Endothelial cell of umbilical vein (primary cell): ENCODE measurements around the gene TTLL11. TPM values are rescaled to one million over a fixed set of nuclear protein-coding genes. Genes with fewer than 3 reads are reported as not detected.

Experiments
- BruUV-seq: library from RNA; stranded (reverse); fragments of 400-500 nt; replicated peaks from 2 replicates; lab custom pipeline; 2021; lab: Mats Ljungman, UMichigan
- CTCF ChIA-PET: fragments of 300-600, 350-600 bp; sonication (Branson Sonifier 250); formaldehyde crosslinking; loops from one replicate; lab custom pipeline; 2021; ENCODE audit warnings: antibody characterized with exemption, inconsistent platforms; lab: Charles Lee
- POLR2A ChIA-PET: fragments of 300-600, 350-600 bp; sonication (Branson Sonifier 250); formaldehyde crosslinking; loops from one replicate; lab custom pipeline; 2021; ENCODE audit warnings: antibody characterized with exemption, inconsistent platforms; lab: Charles Lee
- DNase-seq: peaks from one replicate; pipeline ENCODE4 v3.0.0-alpha.2; 2011; ENCODE audit warnings: low read depth, low spot score
- FAIRE-seq: peaks from 2 replicates; lab custom pipeline; 2011; peaks lifted over from hg19 to GRCh38; lab: Jason Lieb, UNC
- H2AFZ ChIP-seq: 2 replicates; pipeline ENCODE4 v1.6.0; 2012; ENCODE audit warnings: low read depth, low read length, control low read depth, inconsistent platforms
- H3K27ac ChIP-seq: 2 replicates; pipeline ENCODE4 v1.5.1; 2011; ENCODE audit warnings: low read depth, mild to moderate bottlenecking, control low read depth, low read length, moderate library complexity; ENCODE audit not compliant: insufficient read depth
- H3K27me3 ChIP-seq, 2 experiments: 2 replicates each; pipeline versions ENCODE4 v1.6.0 to v1.6.1; 2011; ENCODE audit warnings: low read length in 2 of 2, mixed read lengths in 1 of 2; ENCODE audit not compliant: control insufficient read depth in 2 of 2, insufficient read depth in 2 of 2
- H3K36me3 ChIP-seq, 2 experiments: 2 replicates in 1 of 2; 3 replicates in 1 of 2; pipeline ENCODE4 v1.5.1; 2011; ENCODE audit warnings: low read length in 2 of 2, mild to moderate bottlenecking in 1 of 2, moderate library complexity in 1 of 2; ENCODE audit not compliant: control insufficient read depth in 2 of 2, insufficient read depth in 2 of 2; ENCODE audit errors: extremely low read depth in 1 of 2
- H3K4me1 ChIP-seq: 3 replicates; pipeline ENCODE4 v1.5.1; 2011; ENCODE audit warnings: mild to moderate bottlenecking, low read length; ENCODE audit not compliant: control insufficient read depth, insufficient read depth; ENCODE audit errors: extremely low read depth
- H3K4me2 ChIP-seq: 2 replicates; pipeline ENCODE4 v1.6.1; 2011; ENCODE audit warnings: low read length, control low read depth, mixed read lengths; ENCODE audit not compliant: insufficient read depth
- H3K4me3 ChIP-seq, 3 experiments: fragments of 200-600 bp in 1 of 3; sonication (generic), shearing (Covaris generic) in 1 of 3; replicated peaks in 1 of 3; 2 replicates each; pipeline ENCODE4 v1.5.1; 2011 to 2016; ENCODE audit warnings: control low read depth in 3 of 3, low read length in 3 of 3, mild to moderate bottlenecking in 2 of 3, inconsistent platforms in 1 of 3, low read depth in 1 of 3, moderate library complexity in 1 of 3; ENCODE audit not compliant: insufficient read depth in 1 of 3
- H3K79me2 ChIP-seq: 2 replicates; pipeline ENCODE4 v1.6.0; 2012; ENCODE audit warnings: low read length, inconsistent platforms; ENCODE audit not compliant: control insufficient read depth, insufficient read depth
- H3K9ac ChIP-seq: replicated peaks from 2 replicates; pipeline ENCODE3; 2011; ENCODE audit warnings: low read length, control low read depth; ENCODE audit not compliant: insufficient read depth; ENCODE audit errors: extremely low read depth
- H3K9me1 ChIP-seq: replicated peaks from 3 replicates; pipeline ENCODE4 v1.6.0; 2011; ENCODE audit warnings: mild to moderate bottlenecking, low read length; ENCODE audit not compliant: control insufficient read depth, insufficient read depth; ENCODE audit errors: extremely low read depth
- H3K9me3 ChIP-seq: replicated peaks from 2 replicates; pipeline ENCODE4 v1.5.1; 2012; ENCODE audit warnings: low read length, inconsistent platforms; ENCODE audit not compliant: control insufficient read depth, insufficient read depth
- H4K20me1 ChIP-seq: replicated peaks from 2 replicates; pipeline ENCODE3; 2011; ENCODE audit warnings: mild to moderate bottlenecking, low read length; ENCODE audit not compliant: control insufficient read depth, insufficient read depth; ENCODE audit errors: extremely low read depth
- EZH2 ChIP-seq: IDR thresholded peaks from 2 replicates; pipeline ENCODE4 v1.6.1; 2012; ENCODE audit warnings: borderline replicate concordance, low read depth, mild to moderate bottlenecking, moderate library complexity, low read length, inconsistent platforms; ENCODE audit not compliant: severe bottlenecking
- FOS ChIP-seq: IDR thresholded peaks from 2 replicates; pipeline ENCODE4 v1.6.1; 2011; ENCODE audit warnings: mild to moderate bottlenecking, low read length, moderate library complexity, borderline replicate concordance; ENCODE audit not compliant: insufficient read depth
- GATA2 ChIP-seq: IDR thresholded peaks from 2 replicates; pipeline ENCODE4 v1.7.0; 2011; ENCODE audit warnings: low read depth, mild to moderate bottlenecking, moderate library complexity, mixed read lengths, low read length; ENCODE audit not compliant: insufficient read length, insufficient read depth
- JUN ChIP-seq: IDR thresholded peaks from 2 replicates; pipeline ENCODE4 v1.6.1; 2011; ENCODE audit warnings: borderline replicate concordance, low read depth; ENCODE audit not compliant: insufficient read length, insufficient read depth
- MYC ChIP-seq: IDR thresholded peaks from one replicate; pipeline ENCODE4 v1.6.1; 2011; ENCODE audit warnings: mild to moderate bottlenecking, low read depth, low read length
- POLR2A ChIP-seq: IDR thresholded peaks from 2 replicates; pipeline ENCODE4 v1.6.1; 2012; ENCODE audit warnings: low read depth, mild to moderate bottlenecking, control low read depth, low read length
- POLR2AphosphoS5 ChIP-seq: IDR thresholded peaks from 2 replicates; pipeline ENCODE4 v1.6.1; 2012; ENCODE audit warnings: low read depth, mild to moderate bottlenecking, control low read depth, low read length, moderate library complexity; ENCODE audit not compliant: insufficient read depth
- dilution Hi-C: fragments of 300-500 bp; cut with MboI; formaldehyde crosslinking; loops from one replicate; pipeline ENCODE4 v1.15.0; 2019; ENCODE audit warnings: low sequenced_read_pairs; ENCODE audit not compliant: extremely low pct_ligation_motif_present
- intact Hi-C: fragments of 100-400 bp; cut with micrococcal nuclease; formaldehyde crosslinking; loops from one replicate; pipeline ENCODE4 v1.10.0; 2022
- polyA plus RNA-seq, 4 experiments: library from polyadenylated mRNA; depleted of rRNA in 3 of 4; stranded (reverse) in 3 of 4; unstranded in 1 of 4; fragments of >200 nt; gene quantifications; 2 replicates each; pipeline versions ENCODE4 v1.2.1 to v1.2.3, GENCODE V29; 2011 to 2012; ENCODE audit warnings: missing spikeins in 1 of 4
- total RNA-seq: library from RNA; stranded (reverse); gene quantifications from 2 replicates; pipeline ENCODE4 v1.2.3, GENCODE V29; 2021
- TF ChIP-seq, protein P1 (sequence below), 2 donors: IDR thresholded peaks; 1 replicate in 1 of 2; 2 replicates in 1 of 2; pipeline ENCODE4 v1.5.1; 2011; ENCODE audit warnings: low read length in 2 of 2, mild to moderate bottlenecking in 2 of 2, moderate library complexity in 2 of 2, control low read depth in 1 of 2, inconsistent platforms in 1 of 2, low read depth in 1 of 2; ENCODE audit not compliant: insufficient read depth in 1 of 2; ENCODE audit errors: extremely low read depth in 1 of 2
- TF ChIP-seq, protein P2 (sequence below): IDR thresholded peaks from 2 replicates; pipeline ENCODE4 v1.6.1; 2011; ENCODE audit not compliant: insufficient read depth, insufficient read length

The TTLL11 gene
- total and polyA plus RNA-seq, 2 donors (not counting 3 experiments of a cell fraction or from before 2014, with no cell fraction given) = 4.9 to 5.1 TPM

DNA sequence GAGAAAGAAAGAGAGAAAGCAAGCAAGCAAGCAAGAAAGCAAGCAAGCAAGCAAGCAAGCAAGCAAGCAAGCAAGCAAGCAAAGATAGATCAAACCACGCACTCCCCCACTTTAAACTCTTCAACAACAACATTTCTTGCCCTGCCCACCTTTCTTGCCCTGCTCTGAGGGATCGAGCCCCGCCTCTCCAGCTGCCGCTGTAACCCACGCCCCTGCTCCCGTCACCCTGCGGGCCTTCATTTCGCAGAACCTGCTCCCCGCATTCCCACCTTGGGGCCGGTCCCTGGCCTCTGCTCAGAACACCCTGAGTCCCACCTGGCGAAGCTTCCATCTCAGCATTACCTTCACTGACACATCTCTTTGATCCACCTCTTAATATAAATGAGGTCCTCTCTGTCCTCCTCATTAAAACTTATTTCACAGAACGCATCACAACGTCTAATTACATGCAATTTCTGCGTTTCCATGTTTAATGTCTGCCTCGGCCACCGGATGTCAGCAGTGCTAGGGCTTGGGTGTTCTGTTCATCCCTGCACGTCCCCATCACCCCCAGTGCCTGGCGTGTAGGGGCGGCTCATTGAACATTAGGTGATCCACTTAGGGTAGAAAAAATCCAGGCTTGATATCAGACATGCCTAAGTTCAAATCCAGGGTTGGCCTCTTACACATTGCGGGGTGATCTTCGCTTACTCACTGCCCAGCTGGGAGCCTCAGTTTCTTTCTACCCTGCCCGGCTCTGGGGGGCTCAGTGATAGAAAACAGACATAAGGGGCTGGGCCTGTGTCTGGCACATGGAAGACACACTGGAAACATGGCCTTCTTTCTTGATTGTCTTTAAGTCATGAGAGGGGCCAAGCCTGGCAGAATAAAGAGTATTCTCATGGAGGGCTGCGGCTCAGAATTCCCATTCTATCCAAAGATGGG, 254.1 kb downstream of the TTLL11 start:
- Histone ChIP-seq H3K79me2 (no peaks in the 10 kb centered on the region), H3K27ac (no peak overlapping the region), H3K4me2 (no peak overlapping the region), H3K4me1 (peaks cover 9% of the 10 kb centered on the region), H3K36me3 (no peaks in the 10 kb centered on the region), H3K27me3 (no peaks in the 10 kb centered on the region), H2AFZ (no peak overlapping the region), H3K9me1 (no peaks in the 10 kb centered on the region), H3K9me3 (no peaks in the 10 kb centered on the region), H3K9ac (no peak overlapping the region), H4K20me1 (no peaks in the 10 kb centered on the region), H3K4me3 (no peak overlapping the region)
- TF ChIP-seq EZH2 = no peak
- no peak for TF ChIP-seq FOS
- TF ChIP-seq JUN = no peak
- TF ChIP-seq GATA2 = no peak
- TF ChIP-seq, protein P1, sequence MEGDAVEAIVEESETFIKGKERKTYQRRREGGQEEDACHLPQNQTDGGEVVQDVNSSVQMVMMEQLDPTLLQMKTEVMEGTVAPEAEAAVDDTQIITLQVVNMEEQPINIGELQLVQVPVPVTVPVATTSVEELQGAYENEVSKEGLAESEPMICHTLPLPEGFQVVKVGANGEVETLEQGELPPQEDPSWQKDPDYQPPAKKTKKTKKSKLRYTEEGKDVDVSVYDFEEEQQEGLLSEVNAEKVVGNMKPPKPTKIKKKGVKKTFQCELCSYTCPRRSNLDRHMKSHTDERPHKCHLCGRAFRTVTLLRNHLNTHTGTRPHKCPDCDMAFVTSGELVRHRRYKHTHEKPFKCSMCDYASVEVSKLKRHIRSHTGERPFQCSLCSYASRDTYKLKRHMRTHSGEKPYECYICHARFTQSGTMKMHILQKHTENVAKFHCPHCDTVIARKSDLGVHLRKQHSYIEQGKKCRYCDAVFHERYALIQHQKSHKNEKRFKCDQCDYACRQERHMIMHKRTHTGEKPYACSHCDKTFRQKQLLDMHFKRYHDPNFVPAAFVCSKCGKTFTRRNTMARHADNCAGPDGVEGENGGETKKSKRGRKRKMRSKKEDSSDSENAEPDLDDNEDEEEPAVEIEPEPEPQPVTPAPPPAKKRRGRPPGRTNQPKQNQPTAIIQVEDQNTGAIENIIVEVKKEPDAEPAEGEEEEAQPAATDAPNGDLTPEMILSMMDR (IDR thresholded peaks at IDR 0.05; ENCODE audit: extremely low read depth in 1 of 2, insufficient read depth in 1 of 2, low read depth in 1 of 2, low read length in 2 of 2) = no peak
- no peak for TF ChIP-seq MYC
- TF ChIP-seq, protein P2, sequence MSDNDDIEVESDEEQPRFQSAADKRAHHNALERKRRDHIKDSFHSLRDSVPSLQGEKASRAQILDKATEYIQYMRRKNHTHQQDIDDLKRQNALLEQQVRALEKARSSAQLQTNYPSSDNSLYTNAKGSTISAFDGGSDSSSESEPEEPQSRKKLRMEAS = no peak
- TF ChIP-seq POLR2AphosphoS5 = no peak
- no peak for TF ChIP-seq POLR2A
- FAIRE-seq = peak; percentile 12
- dilution Hi-C loops (no loop called here), intact Hi-C loops (no loop called here)
- CTCF ChIA-PET = interaction anchor here (1.5 kb wide), 1 partner anchor 16 kb away, joined by 4 read pairs; no protein-coding TSS in a partner anchor
- no TSS peak for BruUV-seq
- POLR2A ChIA-PET = no interaction called here
- DNase-seq = no peak
